ENCODE measurements around the gene TRIM69. TPM values are rescaled to one million over a fixed set of nuclear protein-coding genes. Genes with fewer than 3 reads are reported as not detected.

TRIM69 gene
- total RNA-seq, 1 donor from 2014 or later: 9.7 TPM

DNA sequence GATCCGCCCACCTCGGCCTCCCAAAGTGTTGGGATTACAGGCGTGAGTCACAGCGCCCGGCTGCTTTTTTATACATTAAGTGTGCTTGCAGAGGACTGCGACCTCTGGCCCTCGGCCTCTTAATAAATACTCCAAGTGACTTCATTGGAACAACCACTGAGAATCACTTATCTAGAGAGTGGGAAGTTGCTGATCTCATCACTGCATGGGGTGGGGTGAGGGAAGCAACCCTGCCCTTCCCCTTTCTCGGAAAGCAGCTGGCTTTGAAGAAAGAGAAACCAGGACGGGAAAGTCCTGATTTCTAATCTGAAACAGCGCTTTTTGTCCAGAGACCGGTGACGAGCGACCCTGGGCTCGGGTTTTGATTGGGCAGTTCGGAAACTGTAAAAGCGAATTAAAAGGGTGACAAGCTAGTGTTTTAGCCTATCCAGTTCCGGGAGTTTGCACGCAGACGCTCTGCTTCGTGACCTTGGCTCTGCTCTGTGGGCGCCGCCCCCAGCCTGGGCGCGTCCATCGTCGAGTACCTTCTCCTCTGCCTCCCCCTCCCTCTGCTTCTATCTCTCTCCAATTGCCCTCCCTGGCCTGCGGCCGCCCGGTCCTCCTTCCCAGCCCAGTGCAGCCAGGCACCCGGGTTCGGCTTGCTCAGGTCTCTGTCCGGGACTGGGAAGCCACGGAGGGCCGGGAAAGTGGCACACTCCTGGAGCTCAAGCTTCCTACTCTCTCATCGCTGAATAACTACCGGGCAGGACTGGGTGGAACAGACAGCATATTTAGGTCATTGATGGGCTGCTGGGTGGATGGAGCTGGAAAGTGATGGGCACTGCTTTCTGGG lies 7.5 kb upstream of the TRIM69 start:
- Mint-ChIP-seq H3K4me3 (ENCODE audit: unreplicated experiment) (peak overlapping the region; percentile 93), H3K4me1 (ENCODE audit: low read depth) (peaks cover 22% of the 10 kb centered on the region), H3K36me3 (ENCODE audit: low read depth) (no peaks in the 10 kb centered on the region), H3K9me3 (ENCODE audit: low read depth) (no peaks in the 10 kb centered on the region), H3K27ac (ENCODE audit: unreplicated experiment) (peak overlapping the region; percentile 99), H3K27me3 (ENCODE audit: low read depth) (no peaks in the 10 kb centered on the region)
- TF ChIP-seq, protein P1, sequence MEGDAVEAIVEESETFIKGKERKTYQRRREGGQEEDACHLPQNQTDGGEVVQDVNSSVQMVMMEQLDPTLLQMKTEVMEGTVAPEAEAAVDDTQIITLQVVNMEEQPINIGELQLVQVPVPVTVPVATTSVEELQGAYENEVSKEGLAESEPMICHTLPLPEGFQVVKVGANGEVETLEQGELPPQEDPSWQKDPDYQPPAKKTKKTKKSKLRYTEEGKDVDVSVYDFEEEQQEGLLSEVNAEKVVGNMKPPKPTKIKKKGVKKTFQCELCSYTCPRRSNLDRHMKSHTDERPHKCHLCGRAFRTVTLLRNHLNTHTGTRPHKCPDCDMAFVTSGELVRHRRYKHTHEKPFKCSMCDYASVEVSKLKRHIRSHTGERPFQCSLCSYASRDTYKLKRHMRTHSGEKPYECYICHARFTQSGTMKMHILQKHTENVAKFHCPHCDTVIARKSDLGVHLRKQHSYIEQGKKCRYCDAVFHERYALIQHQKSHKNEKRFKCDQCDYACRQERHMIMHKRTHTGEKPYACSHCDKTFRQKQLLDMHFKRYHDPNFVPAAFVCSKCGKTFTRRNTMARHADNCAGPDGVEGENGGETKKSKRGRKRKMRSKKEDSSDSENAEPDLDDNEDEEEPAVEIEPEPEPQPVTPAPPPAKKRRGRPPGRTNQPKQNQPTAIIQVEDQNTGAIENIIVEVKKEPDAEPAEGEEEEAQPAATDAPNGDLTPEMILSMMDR (IDR thresholded peaks at IDR 0.05): no peak
- no peak for DNase-seq (ENCODE audit: low spot score)

DNA sequence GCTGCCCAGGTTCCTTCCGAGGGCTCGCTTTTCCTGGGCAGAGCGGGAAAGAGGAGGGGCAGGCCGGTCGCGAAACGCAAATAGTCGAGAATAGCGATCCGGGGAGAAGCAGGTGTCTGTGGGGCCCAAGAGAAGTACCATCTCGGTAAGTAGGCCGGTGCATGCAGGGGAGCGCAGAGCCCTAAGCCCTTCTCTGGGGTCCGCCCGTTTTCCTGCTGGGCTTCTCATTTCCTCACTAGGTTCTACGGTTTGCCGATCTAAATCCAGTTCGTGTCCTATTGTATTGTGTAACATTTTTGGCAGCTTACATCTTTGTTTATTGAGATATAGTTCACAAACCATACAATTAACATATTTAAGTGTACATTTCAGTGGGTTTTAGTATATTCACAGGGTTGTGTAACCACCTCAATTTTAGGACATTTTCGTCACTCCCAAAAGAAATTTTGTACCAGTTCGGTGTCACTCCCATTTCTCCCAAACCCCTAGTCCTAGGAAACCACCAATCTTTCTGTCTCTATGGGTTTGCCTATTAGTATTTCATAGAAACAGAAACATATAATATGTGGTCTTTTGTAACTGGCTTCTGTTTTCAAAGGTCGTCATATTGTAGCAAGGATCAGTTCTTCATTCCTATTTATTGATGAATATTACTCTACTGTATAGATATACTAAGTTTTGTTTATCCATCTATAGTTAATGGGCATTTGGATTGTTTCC lies 6.8 kb upstream of the TRIM69 start:
- H3K36me3 Mint-ChIP-seq (ENCODE audit: low read depth): no peaks in the 10 kb centered on the region
- H3K27me3 Mint-ChIP-seq (ENCODE audit: low read depth): no peaks in the 10 kb centered on the region
- peak overlapping the region; percentile 99 for H3K27ac Mint-ChIP-seq (ENCODE audit: unreplicated experiment)
- peaks cover 22% of the 10 kb centered on the region for H3K4me1 Mint-ChIP-seq (ENCODE audit: low read depth)
- no peak for DNase-seq (ENCODE audit: low spot score)
- peak overlapping the region; percentile 93 for H3K4me3 Mint-ChIP-seq (ENCODE audit: unreplicated experiment)
- TF ChIP-seq, protein P1 (IDR thresholded peaks at IDR 0.05): no peak
- H3K9me3 Mint-ChIP-seq (ENCODE audit: low read depth): no peaks in the 10 kb centered on the region

DNA sequence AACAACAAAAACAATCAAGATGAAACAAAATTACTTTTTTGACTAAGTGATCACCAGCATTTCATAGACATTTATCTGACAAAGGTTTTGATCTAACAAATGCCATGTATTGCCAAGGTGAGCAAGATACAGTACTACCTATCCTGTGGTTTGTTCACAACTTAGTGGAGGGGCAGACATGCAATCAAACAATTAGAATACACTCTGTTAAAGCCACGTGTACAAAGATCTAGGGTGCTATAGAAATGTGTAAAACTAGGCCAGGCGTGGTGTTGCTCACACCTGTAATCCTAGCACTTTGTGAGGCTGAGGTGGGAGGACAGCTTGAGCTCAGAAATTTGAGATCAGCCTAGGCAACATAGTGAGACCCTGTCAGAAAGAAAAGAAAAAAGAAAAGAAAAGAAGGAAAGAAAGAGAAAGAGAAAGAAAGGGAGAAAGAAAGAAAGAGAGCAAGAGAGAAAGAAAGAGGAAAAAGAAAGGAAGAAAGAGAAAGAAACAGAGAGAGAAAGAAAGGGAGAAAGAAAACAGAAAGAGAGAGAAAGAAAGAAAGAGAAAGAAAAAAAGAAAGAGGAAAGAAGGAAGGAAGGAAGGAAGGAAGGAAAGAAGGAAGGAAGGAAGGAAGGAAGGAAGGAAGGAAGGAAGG lies 1.4 kb upstream of the TRIM69 start:
- Mint-ChIP-seq H3K36me3 (ENCODE audit: low read depth) (no peaks in the 10 kb centered on the region), H3K4me3 (ENCODE audit: unreplicated experiment) (no peak overlapping the region), H3K27ac (ENCODE audit: unreplicated experiment) (no peak overlapping the region), H3K4me1 (ENCODE audit: low read depth) (peaks cover 2% of the 10 kb centered on the region), H3K27me3 (ENCODE audit: low read depth) (no peaks in the 10 kb centered on the region), H3K9me3 (ENCODE audit: low read depth) (no peaks in the 10 kb centered on the region)
- TF ChIP-seq, protein P1 (IDR thresholded peaks at IDR 0.05): no peak
- no peak for DNase-seq (ENCODE audit: low spot score)

DNA sequence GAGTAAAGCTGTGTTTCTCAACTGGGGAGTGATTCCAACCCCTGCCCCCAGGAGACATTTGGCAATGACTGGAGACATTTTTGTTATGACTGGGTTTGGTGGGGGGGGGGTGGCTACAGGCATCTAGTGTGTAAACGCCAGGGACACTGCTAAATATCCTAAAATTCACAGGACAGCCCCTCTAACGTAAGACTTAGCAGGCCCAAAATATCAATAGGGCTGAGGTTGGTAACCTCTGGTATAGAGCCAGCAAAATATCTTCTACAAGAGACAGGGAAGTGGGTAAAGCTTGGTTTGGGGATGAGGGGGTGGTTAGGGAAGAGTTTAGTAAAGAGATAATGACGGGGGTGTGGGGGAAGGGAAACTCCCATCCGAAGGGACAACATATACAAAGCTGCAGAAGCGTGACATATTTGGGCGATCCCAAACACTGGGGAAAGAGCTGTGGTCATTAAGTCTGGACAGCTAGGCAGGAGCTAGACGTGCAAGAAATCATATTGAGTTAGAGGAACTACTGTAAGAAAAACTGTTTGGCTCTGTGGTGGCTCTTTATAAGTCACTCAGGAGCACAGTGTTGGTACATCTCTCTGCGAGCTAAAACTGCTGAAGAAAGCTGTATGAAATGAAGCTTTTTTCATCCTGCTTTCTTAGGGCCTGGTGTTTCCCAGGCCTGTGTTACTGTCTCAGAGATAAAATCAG lies 697 bp upstream of the TRIM69 start:
- no peak for DNase-seq (ENCODE audit: low spot score)
- TF ChIP-seq, protein P1 (IDR thresholded peaks at IDR 0.05): no peak
- no peak overlapping the region for H3K4me3 Mint-ChIP-seq (ENCODE audit: unreplicated experiment)
- no peak overlapping the region for H3K27ac Mint-ChIP-seq (ENCODE audit: unreplicated experiment)
- H3K36me3 Mint-ChIP-seq (ENCODE audit: low read depth): no peaks in the 10 kb centered on the region
- no peaks in the 10 kb centered on the region for H3K4me1 Mint-ChIP-seq (ENCODE audit: low read depth)
- no peaks in the 10 kb centered on the region for H3K27me3 Mint-ChIP-seq (ENCODE audit: low read depth)
- H3K9me3 Mint-ChIP-seq (ENCODE audit: low read depth): no peaks in the 10 kb centered on the region

Data from chondrocyte (in vitro differentiated cells).